NK-92 (cell line): ENCODE results near the gene TATDN3.
A peak's percentile ranks its signal among the peaks of the same experiment; 100 is the strongest.
"Not testable (repeated sequence)": the region's sequence is repeated elsewhere in the genome, so short reads cannot be mapped to it uniquely, and the experiment has no call there.

Experiments used
- DNase-seq: peaks from one replicate; lab custom pipeline; 2025; ENCODE audit not compliant: unreplicated experiment; lab: John Stamatoyannopoulos, UW

Gene TATDN3

GRCh38 chr1:212791676-212792395 is at the start of gene TATDN3, which contains the start of gene NSL1:
TATDN3 (plus strand) TSS chr1:212791894; CDS start chr1:212791922, 28 bp downstream.
NSL1 (minus strand) TSS chr1:212791777; CDS start chr1:212791763, 14 bp downstream.
- peak; percentile 63 for DNase-seq

- no peak for DNase-seq
These were observed 47.7 kb upstream of the TATDN3 start for GRCh38 chr1:212743901-212744475.

GRCh38 chr1:212745303-212745702 is 46.4 kb upstream of the TATDN3 start:
- no peak for DNase-seq

GRCh38 chr1:212746546-212746945 is 45.1 kb upstream of the TATDN3 start:
- DNase-seq: no peak

- DNase-seq: no peak
These were observed 41.7 kb upstream of the TATDN3 start for GRCh38 chr1:212749821-212750535.

GRCh38 chr1:212752252-212752933 is 39.3 kb upstream of the TATDN3 start:
- DNase-seq: no peak

GRCh38 chr1:212752934-212753497 is 38.7 kb upstream of the TATDN3 start:
- no peak for DNase-seq

GRCh38 chr1:212753749-212754148 is 37.9 kb upstream of the TATDN3 start:
- no peak for DNase-seq

- DNase-seq: no peak
These were observed 37.5 kb upstream of the TATDN3 start for GRCh38 chr1:212754193-212754592.

GRCh38 chr1:212754680-212755079 is 37.0 kb upstream of the TATDN3 start:
- no peak for DNase-seq

- no peak for DNase-seq
These were observed 32.0 kb upstream of the TATDN3 start for GRCh38 chr1:212759683-212760082.

- no peak for DNase-seq
These were observed 31.4 kb upstream of the TATDN3 start for GRCh38 chr1:212760126-212760823.

GRCh38 chr1:212762234-212762633 is 29.5 kb upstream of the TATDN3 start:
- no peak for DNase-seq

- DNase-seq: no peak
These were observed 28.9 kb upstream of the TATDN3 start for GRCh38 chr1:212762839-212763238.

GRCh38 chr1:212764718-212765281 is 26.9 kb upstream of the TATDN3 start:
- not testable (repeated sequence) for DNase-seq

GRCh38 chr1:212766825-212767224 is 24.9 kb upstream of the TATDN3 start:
- not testable (repeated sequence) for DNase-seq

GRCh38 chr1:212769459-212770167 is 22.1 kb upstream of the TATDN3 start:
- DNase-seq: no peak

- no peak for DNase-seq
These were observed 20.4 kb upstream of the TATDN3 start for GRCh38 chr1:212771341-212771740.

- no peak for DNase-seq
These were observed 18.7 kb upstream of the TATDN3 start for GRCh38 chr1:212773011-212773410.

GRCh38 chr1:212774584-212774983 is 17.1 kb upstream of the TATDN3 start:
- DNase-seq: no peak
